Skin epidermis (tissue), 12 donors: Measurements from ENCODE around the gene GABPB2.
A peak's percentile ranks its signal among the peaks of the same experiment; 100 is the strongest.
"Not testable (repeated sequence)": the region's sequence is repeated elsewhere in the genome, so short reads cannot be mapped to it uniquely, and the experiment has no call there.

Experiments used
- H3K27ac ChIP-seq, 21 experiments: fragments of 200-600 bp; sonication (generic) in 11 of 21; one replicate each; pipeline ENCODE4 v1.5.0; 2020; ENCODE audit warnings: mild to moderate bottlenecking in 3 of 21, inconsistent platforms in 2 of 21, moderate library complexity in 2 of 21
- H3K4me3 ChIP-seq, 7 experiments: fragments of 200-600 bp; sonication (generic) in 2 of 7; one replicate each; pipeline ENCODE4 v1.5.0; 2020; ENCODE audit warnings: inconsistent platforms in 2 of 7, mild to moderate bottlenecking in 2 of 7, moderate library complexity in 1 of 7

Gene GABPB2

GRCh38 chr1:151058692-151059091 is 11.9 kb upstream of the GABPB2 start:
- peak overlapping the region; percentile 65 to 86 (median 80) for H3K4me3 ChIP-seq
- peak overlapping the region; percentile 81 to 100 (median 96) for H3K27ac ChIP-seq

DNA sequence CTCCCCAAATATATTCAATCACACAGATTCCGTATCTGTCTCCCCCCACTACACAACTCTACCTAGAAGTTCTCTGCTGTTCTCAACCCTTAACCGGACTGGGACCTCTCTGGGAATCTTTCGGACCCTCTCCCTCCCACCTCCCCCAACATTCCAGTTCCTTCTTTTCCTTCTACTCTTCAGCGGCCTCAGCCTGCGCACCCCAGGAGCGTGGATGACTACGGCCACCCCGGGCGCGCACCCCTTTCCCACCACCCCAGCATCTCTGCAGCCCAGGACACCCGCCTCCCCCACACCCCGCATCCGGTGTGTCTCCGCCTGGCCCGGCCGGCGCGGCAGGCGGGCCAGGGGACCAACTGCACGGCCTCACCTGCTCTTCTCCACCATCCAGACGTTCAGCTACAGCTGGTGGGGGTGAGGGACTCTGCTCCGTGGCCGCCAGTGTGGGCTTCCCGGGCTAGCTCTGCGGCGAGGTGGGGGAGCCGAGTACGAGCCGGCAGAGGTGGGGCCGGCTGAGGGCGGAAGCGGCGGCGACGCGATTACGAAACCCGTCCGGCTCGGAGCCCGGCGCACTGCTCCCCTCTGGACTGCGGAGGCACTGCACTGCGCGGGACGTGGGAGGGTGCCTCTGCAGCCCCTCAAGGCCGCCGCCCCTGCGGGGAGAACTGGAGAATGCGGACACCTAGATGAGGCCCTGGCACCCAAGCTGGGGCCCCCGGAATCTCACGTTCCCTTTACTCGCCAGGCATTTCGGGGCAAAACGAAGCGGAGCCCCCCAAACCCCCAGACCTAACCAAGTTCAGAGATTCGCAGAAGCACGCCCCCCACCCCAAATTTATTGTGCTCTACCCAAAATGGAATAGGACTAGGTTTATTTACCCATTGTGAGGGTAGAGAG is 11.2 kb upstream of the GABPB2 start, which contains the start of gene CDC42SE1:
Gene CDC42SE1, minus strand, starts transcription at position 514 of the 898 bp plus-strand sequence. CDS start 3,892 bp downstream, outside the sequence.
- peak within 1 kb of the TSS; percentile 65 to 86 (median 80) for H3K4me3 ChIP-seq
- peak within 1 kb of the TSS; percentile 81 to 100 (median 96) for H3K27ac ChIP-seq

GRCh38 chr1:151060007-151060656 is 10.4 kb upstream of the GABPB2 start, which contains the start of gene MLLT11:
MLLT11 (plus strand) TSS chr1:151060397; CDS start chr1:151067225, 6,828 bp downstream.
- peak within 1 kb of the TSS; percentile 65 to 86 (median 80) for H3K4me3 ChIP-seq
- peak within 1 kb of the TSS; percentile 81 to 100 (median 96) for H3K27ac ChIP-seq

- H3K27ac ChIP-seq: peak overlapping the region in 16 of 21 experiments; percentile 92 to 100 (median 98)
- peak overlapping the region; percentile 65 to 86 (median 80) for H3K4me3 ChIP-seq
Observed at GRCh38 chr1:151060657-151061421, 9.7 kb upstream of the GABPB2 start.

GRCh38 chr1:151061704-151062103 is 8.9 kb upstream of the GABPB2 start:
- Histone ChIP-seq H3K4me3 (no peak overlapping the region), H3K27ac (no peak overlapping the region)

GRCh38 chr1:151062741-151063371 is 7.7 kb upstream of the GABPB2 start:
- Histone ChIP-seq H3K4me3 (no peak overlapping the region), H3K27ac (peak overlapping the region in 2 of 21 experiments; percentile 4 to 16)

GRCh38 chr1:151065089-151065645 is 5.4 kb upstream of the GABPB2 start:
- H3K4me3 ChIP-seq: no peak overlapping the region
- H3K27ac ChIP-seq: no peak overlapping the region

DNA sequence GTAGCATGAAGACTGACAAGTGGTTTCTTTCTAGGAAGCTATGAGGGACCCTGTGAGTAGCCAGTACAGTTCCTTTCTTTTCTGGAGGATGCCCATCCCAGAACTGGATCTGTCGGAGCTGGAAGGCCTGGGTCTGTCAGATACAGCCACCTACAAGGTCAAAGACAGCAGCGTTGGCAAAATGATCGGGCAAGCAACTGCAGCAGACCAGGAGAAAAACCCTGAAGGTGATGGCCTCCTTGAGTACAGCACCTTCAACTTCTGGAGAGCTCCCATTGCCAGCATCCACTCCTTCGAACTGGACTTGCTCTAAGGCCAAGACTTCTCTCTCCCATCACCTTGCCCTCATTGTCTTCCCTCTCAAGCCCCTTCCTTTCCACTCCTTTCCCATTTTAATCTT is 3.4 kb upstream of the GABPB2 start:
- H3K27ac ChIP-seq: no peak overlapping the region

GRCh38 chr1:151069103-151069486 is 1.5 kb upstream of the GABPB2 start:
- Histone ChIP-seq H3K4me3 (no peak overlapping the region), H3K27ac (peak overlapping the region in 7 of 21 experiments; percentile 94 to 100 (median 99))

More for the DNA sequence above, 3.4 kb upstream of the GABPB2 start:
- no peak overlapping the region for H3K4me3 ChIP-seq

DNA sequence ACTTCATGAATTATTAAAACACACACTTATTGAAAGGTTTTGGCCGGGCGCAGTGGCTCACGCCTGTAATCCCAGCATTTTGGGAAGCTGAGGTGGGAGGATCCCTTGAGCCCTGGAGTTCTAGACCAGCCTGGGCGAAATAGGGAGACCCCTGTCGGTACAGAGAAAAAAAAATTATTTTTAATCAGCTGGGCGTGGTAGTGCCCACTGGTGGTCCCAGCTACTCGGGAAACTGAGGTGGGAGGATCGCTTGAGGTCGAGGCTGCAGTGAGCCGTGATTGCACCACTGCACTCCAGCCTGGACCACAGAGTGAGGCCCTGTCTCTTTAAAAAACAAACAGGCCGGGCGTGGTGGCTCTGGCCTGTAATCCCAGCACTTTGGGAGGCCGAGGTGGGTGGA is 1.7 kb downstream of the GABPB2 start:
- no peak overlapping the region for H3K4me3 ChIP-seq
- H3K27ac ChIP-seq: peak overlapping the region in 8 of 21 experiments; percentile 4 to 99 (median 94)

- Histone ChIP-seq H3K4me3 (no peak overlapping the region), H3K27ac (no peak overlapping the region)
Observed at GRCh38 chr1:151085953-151086559, 15.5 kb downstream of the GABPB2 start.

DNA sequence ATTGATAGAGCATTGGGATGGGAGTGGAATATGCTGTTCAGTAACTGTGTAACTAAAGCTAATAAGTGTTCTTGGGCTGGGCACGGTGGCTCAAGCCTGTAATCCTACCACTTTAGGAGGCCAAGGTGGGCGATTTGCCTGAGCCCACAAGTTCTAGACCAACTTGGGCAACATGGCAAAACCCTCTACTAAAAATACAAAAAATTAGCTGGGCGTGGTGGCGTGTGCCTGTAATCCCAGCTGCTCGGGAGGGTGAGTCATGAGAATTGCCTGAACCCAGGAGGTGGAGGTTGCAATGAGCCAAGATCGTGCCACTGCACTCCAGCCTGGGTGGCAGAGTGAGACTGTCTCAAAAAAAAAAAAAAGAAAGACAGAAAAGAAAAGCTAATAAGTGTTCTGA is 26.9 kb downstream of the GABPB2 start:
- not testable (repeated sequence) for H3K27ac ChIP-seq

GRCh38 chr1:151098126-151098525 is 27.6 kb downstream of the GABPB2 start:
- Histone ChIP-seq H3K27ac (no peak overlapping the region), H3K4me3 (no peak overlapping the region)

More for the DNA sequence above, 26.9 kb downstream of the GABPB2 start:
- not testable (repeated sequence) for H3K4me3 ChIP-seq

DNA sequence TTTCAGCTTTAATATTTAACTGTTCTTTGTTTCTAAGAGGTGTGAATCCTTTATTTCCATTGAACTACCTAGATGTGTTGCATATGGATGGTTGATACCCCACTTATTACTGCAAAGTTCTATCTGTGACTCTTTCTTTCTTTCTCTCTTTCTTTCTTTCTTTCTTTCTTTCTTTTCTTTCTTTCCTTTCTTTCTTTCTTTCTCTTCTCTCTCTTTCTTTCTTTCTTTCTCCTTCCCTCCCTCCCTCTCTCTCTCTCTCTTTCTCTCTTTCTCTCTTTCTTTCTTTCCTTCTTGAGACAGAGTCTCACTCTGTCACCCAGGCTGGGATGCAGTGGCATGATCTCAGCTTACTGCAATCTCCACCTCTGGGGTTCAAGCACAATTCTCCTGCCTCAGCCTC is 34.1 kb downstream of the GABPB2 start:
- H3K4me3 ChIP-seq: no peak overlapping the region
- no peak overlapping the region for H3K27ac ChIP-seq

- no peak overlapping the region for H3K4me3 ChIP-seq
- no peak overlapping the region for H3K27ac ChIP-seq
Observed at GRCh38 chr1:151106894-151107293, 36.3 kb downstream of the GABPB2 start.

DNA sequence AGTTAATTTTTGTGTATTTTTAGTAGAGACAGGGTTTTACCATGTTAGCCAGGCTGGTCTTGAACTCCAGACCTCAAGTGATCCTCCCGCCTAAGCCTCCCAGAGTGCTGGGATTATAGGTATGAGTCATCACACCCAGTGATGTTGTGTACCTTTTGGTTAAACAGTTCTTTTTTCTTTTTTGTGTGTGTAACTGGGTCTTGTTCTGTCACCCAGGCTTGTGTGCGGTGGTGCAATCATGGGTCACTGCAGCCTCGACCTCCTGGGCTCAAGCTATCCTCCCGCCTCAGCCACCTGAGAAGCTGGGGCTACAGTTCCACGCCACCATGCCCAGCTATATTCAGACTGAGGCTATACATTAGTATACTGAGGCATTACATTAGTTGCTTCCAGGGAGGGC is 37.8 kb downstream of the GABPB2 start:
- Histone ChIP-seq H3K4me3 (no peak overlapping the region), H3K27ac (no peak overlapping the region)

DNA sequence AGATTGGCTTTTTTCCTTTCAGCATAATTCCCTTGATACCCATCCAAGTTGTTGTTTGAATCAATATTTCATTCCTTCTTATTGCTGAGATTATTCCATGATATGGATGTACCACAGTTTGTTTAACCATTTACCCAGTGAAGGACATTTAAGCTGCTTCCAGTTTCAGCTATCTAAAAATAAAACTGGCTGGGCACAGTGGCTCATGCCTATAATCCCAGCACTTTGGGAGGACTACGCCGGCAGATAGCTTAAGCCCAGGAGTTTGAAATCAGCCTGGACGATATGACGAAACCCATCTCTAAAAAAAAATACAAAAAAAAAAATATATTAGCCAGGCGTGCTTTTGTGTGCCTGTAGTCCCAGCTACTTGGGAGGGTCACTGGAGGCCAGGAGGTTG is 43.3 kb downstream of the GABPB2 start:
- no peak overlapping the region for H3K4me3 ChIP-seq
- no peak overlapping the region for H3K27ac ChIP-seq

DNA sequence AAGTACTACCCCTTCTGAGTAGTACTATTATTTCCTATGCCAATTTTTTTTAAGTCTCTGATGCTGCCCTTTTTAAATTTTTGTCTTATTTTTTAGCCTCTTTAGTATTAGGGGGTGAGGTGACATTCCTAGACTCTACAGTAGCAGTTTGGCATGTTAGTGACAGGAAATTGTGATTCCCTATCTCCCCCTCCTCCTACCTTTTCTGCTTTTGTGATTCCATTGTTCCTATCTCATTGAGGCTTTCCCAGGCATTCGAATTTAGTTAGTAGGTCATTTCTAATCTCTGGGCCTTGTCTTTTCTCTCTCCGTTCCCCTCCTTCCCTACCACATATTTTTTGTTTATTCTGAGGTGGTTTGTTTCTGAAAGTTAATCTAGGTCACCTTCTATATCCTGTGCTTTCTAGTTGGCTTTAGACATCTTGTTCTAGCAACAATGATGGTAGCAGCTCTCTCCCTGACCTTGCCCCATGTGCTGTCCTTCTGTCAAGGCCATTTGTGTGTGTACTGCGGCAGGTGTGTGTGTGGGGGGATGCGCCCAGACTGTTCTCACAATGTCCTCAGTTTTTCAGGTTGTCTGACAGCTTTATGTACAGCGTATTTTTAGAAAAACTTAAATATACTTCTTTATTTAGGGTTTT is 54.3 kb downstream of the GABPB2 start:
- Histone ChIP-seq H3K4me3 (no peak overlapping the region), H3K27ac (no peak overlapping the region)
